IMR-90 (cell line): ENCODE results near the gene LRRC72. TPM values are rescaled to one million over a fixed set of nuclear protein-coding genes. Genes with fewer than 3 reads are reported as not detected.

Source experiments
- ATAC-seq: fragments of 200-7000 bp; cut with Tn5 transposase; 2 replicates; pipeline ENCODE4 v1.9.1; 2020; ENCODE audit warnings: low read depth, mild to moderate bottlenecking, moderate library complexity
- BruUV-seq: library from RNA; stranded (reverse); fragments of 400-500 nt; replicated peaks from 2 replicates; lab custom pipeline; 2021; lab: Mats Ljungman, UMichigan
- CTCF ChIA-PET: fragments of 300-600 bp; formaldehyde crosslinking; extraction: SDS; loops from one replicate; lab custom pipeline; 2021; ENCODE audit warnings: antibody characterized with exemption; lab: Yijun Ruan, JAX
- POLR2A ChIA-PET: fragments of 300-600 bp; sonication (Branson Sonifier 250); formaldehyde crosslinking; loops from one replicate; lab custom pipeline; 2022; ENCODE audit warnings: antibody characterized with exemption; ENCODE audit not compliant: unreplicated experiment; lab: Charles Lee
- DNase-seq: peaks from one replicate; pipeline ENCODE4 v3.0.0; 2013
- H2AFZ ChIP-seq: replicated peaks from 2 replicates; pipeline ENCODE3; 2013; ENCODE audit warnings: low read length, mild to moderate bottlenecking; ENCODE audit not compliant: poor library complexity
- H2AK5ac ChIP-seq: 2 replicates; pipeline ENCODE4 v1.6.1; 2013; ENCODE audit warnings: low read depth, low read length, inconsistent platforms
- H2AK9ac ChIP-seq: replicated peaks from 2 replicates; pipeline ENCODE3; 2013; ENCODE audit warnings: mild to moderate bottlenecking, low read depth, low read length, moderate library complexity; ENCODE audit not compliant: poor library complexity
- H2BK120ac ChIP-seq: 2 replicates; pipeline ENCODE4 v1.6.1; 2013; ENCODE audit warnings: low read depth, low read length, inconsistent platforms
- H2BK15ac ChIP-seq: 3 replicates; pipeline ENCODE4 v1.6.1; 2013; ENCODE audit warnings: low read depth, low read length, inconsistent platforms
- H2BK20ac ChIP-seq: 2 replicates; pipeline ENCODE4 v1.6.1; 2013; ENCODE audit warnings: low read depth, mild to moderate bottlenecking, inconsistent platforms, low read length, moderate library complexity
- H2BK5ac ChIP-seq: 2 replicates; pipeline ENCODE4 v1.6.1; 2013; ENCODE audit warnings: mild to moderate bottlenecking, low read depth, low read length, inconsistent platforms; ENCODE audit not compliant: poor library complexity, severe bottlenecking
- H3K14ac ChIP-seq: replicated peaks from 2 replicates; pipeline ENCODE4 v1.6.1; 2013; ENCODE audit warnings: low read depth, low read length, inconsistent platforms
- H3K18ac ChIP-seq: 2 replicates; pipeline ENCODE4 v1.6.1; 2013; ENCODE audit warnings: low read depth, low read length, control low read depth
- H3K23ac ChIP-seq: 2 replicates; pipeline ENCODE4 v1.6.1; 2013; ENCODE audit warnings: low read depth, low read length, inconsistent platforms
- H3K27ac ChIP-seq: 2 replicates; pipeline ENCODE4 v1.5.1; 2013; ENCODE audit warnings: mild to moderate bottlenecking, control low read depth, low read length; ENCODE audit not compliant: insufficient read depth
- H3K27me3 ChIP-seq: 2 replicates; pipeline ENCODE4 v1.6.1; 2013; ENCODE audit warnings: low read length; ENCODE audit not compliant: control insufficient read depth, insufficient read depth
- H3K36me3 ChIP-seq: 2 replicates; pipeline ENCODE4 v1.6.1; 2013; ENCODE audit warnings: low read length, mixed read lengths; ENCODE audit not compliant: control insufficient read depth, insufficient read depth
- H3K4ac ChIP-seq: 2 replicates; pipeline ENCODE4 v1.6.1; 2013; ENCODE audit warnings: low read depth, low read length, inconsistent platforms
- H3K4me1 ChIP-seq: 2 replicates; pipeline ENCODE4 v1.6.1; 2013; ENCODE audit warnings: low read length, mixed read lengths; ENCODE audit not compliant: control insufficient read depth, insufficient read depth
- H3K4me2 ChIP-seq: 2 replicates; pipeline ENCODE4 v1.6.1; 2013; ENCODE audit warnings: low read depth, mild to moderate bottlenecking, control low read depth, low read length, moderate library complexity
- H3K4me3 ChIP-seq: 2 replicates; pipeline ENCODE4 v1.5.1; 2013; ENCODE audit warnings: low read depth, mild to moderate bottlenecking, control low read depth, low read length, moderate library complexity; ENCODE audit not compliant: insufficient read depth
- H3K56ac ChIP-seq: 2 replicates; pipeline ENCODE4 v1.6.1; 2013; ENCODE audit warnings: low read length, inconsistent platforms; ENCODE audit not compliant: insufficient read depth; ENCODE audit errors: extremely low read depth
- H3K79me1 ChIP-seq, 2 experiments: 2 replicates each; pipeline ENCODE4 v1.6.1; 2013; ENCODE audit warnings: low read length in 2 of 2, inconsistent platforms in 1 of 2, low read depth in 1 of 2
- H3K9ac ChIP-seq: 2 replicates; pipeline ENCODE4 v1.6.1; 2013; ENCODE audit warnings: low read depth, low read length, control low read depth
- H3K9me1 ChIP-seq: 2 replicates; pipeline ENCODE4 v1.6.1; 2013; ENCODE audit warnings: low read length, inconsistent platforms; ENCODE audit not compliant: insufficient read depth
- H3K9me3 ChIP-seq: 2 replicates; pipeline ENCODE4 v1.6.1; 2013; ENCODE audit warnings: low read length; ENCODE audit not compliant: control insufficient read depth, insufficient read depth
- H4K20me1 ChIP-seq: 2 replicates; pipeline ENCODE4 v1.6.1; 2013; ENCODE audit warnings: low read length, inconsistent platforms; ENCODE audit not compliant: insufficient read depth
- H4K5ac ChIP-seq: 2 replicates; pipeline ENCODE4 v1.6.1; 2013; ENCODE audit warnings: mild to moderate bottlenecking, low read depth, low read length, control low read depth
- H4K8ac ChIP-seq, 2 experiments: 2 replicates each; pipeline ENCODE4 v1.6.1; 2013; ENCODE audit warnings: low read depth in 2 of 2, low read length in 2 of 2, control low read depth in 1 of 2, inconsistent platforms in 1 of 2
- H4K91ac ChIP-seq: 2 replicates; pipeline ENCODE4 v1.6.1; 2013; ENCODE audit warnings: low read depth, low read length, inconsistent platforms; ENCODE audit not compliant: insufficient read depth
- CHD1 ChIP-seq: IDR thresholded peaks from 2 replicates; pipeline ENCODE4 v1.6.1; 2012; ENCODE audit warnings: low read depth, low read length, improper control_type of control experiment
- FOS ChIP-seq: fragments of 150-350 bp; IDR thresholded peaks from 2 replicates; pipeline ENCODE4 v1.6.1; 2016; ENCODE audit warnings: low read depth, low read length
- POLR2A ChIP-seq: IDR thresholded peaks from 2 replicates; pipeline ENCODE4 v1.6.1; 2012; ENCODE audit warnings: mild to moderate bottlenecking, low read depth, low read length
- RAD21 ChIP-seq: IDR thresholded peaks from 2 replicates; pipeline ENCODE4 v1.6.1; 2012; ENCODE audit warnings: low read length, improper control_type of control experiment
- RCOR1 ChIP-seq: IDR thresholded peaks from 2 replicates; pipeline ENCODE4 v1.6.1; 2012; ENCODE audit warnings: mild to moderate bottlenecking, low read length, improper control_type of control experiment; ENCODE audit not compliant: insufficient replicate concordance
- SMC3 ChIP-seq: fragments of 150-350 bp; IDR thresholded peaks from 2 replicates; pipeline ENCODE4 v1.6.1; 2016; ENCODE audit warnings: low read depth, mild to moderate bottlenecking, antibody characterized with exemption, low read length, moderate library complexity
- WGBS, 2 experiments: methylation state at CpG; one replicate each; pipeline versions ENCODE4 v1.1.5 to v1.1.7; 2013; ENCODE audit warnings: missing lambda C conversion rate in 2 of 2; ENCODE audit not compliant: insufficient read length in 1 of 2; ENCODE audit errors: extremely low coverage in 2 of 2; 5-methylcytosine and 5-hydroxymethylcytosine counted together
- dilution Hi-C: fragments of 300-500 bp; cut with HindIII; formaldehyde crosslinking; loops from one replicate; pipeline ENCODE4 v1.14.3; 2018; ENCODE audit warnings: low sequenced_read_pairs; ENCODE audit not compliant: unreplicated experiment
- in situ Hi-C: fragments of 300-500 bp; cut with MboI; formaldehyde crosslinking; loops from 3 replicates; pipeline ENCODE4 v1.14.3; 2019; ENCODE audit warnings: low sequenced_read_pairs, inconsistent platforms, mixed read lengths
- intact Hi-C: fragments of 100-400 bp; cut with micrococcal nuclease; formaldehyde crosslinking; loops from 2 replicates; pipeline ENCODE4 v1.10.0; 2022
- polyA plus RNA-seq, 3 experiments: library from polyadenylated mRNA; depleted of rRNA; stranded (reverse); fragments of >200 nt; gene quantifications; 2 replicates each; pipeline ENCODE4 v1.2.3, GENCODE V29; 2012; ENCODE audit warnings: low replicate concordance in 1 of 3
- total RNA-seq: library from RNA; depleted of rRNA; stranded (reverse); fragments of >200 nt; gene quantifications from 2 replicates; pipeline ENCODE4 v1.2.3, GENCODE V29; 2012
- TF ChIP-seq, protein P1 (sequence below): conservative IDR thresholded peaks from 2 replicates; pipeline ENCODE4 v1.5.1; 2012; ENCODE audit warnings: mild to moderate bottlenecking, low read depth, low read length, improper control_type of control experiment

LRRC72 gene
- total and polyA plus RNA-seq, 2 of the 4 experiments (the other 2 are of a cell fraction), result not detected

DNA sequence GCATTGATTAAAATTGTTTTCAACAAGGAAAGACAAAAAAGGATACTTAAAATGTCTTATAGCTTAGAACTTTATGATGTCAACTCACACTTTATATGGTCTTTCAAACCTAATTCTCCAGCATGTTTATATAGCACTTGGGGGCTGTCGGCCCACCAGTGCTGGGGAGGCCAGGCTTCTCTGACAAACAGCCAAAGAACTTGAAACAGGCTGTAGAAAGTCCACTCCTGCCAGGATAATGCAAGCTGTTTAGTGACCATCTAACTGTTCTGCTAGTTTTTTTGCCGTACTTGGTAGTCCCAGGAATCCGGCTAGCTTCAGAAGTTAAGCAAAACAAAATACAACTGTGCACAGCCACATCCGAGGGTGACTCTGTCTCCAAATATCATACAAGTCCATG lies 47.5 kb upstream of the LRRC72 start:
- ATAC-seq, result no peak

More for the DNA sequence above, 47.5 kb upstream of the LRRC72 start:
- H3K4ac ChIP-seq, result no peak overlapping the region
- peaks cover 3% of the 10 kb centered on the region for H3K4me1 ChIP-seq
- CTCF ChIA-PET, result no interaction called here
- H4K91ac ChIP-seq, result no peak overlapping the region
- POLR2A ChIA-PET, result no interaction called here
- no peak for TF ChIP-seq POLR2A
- TF ChIP-seq RAD21, result no peak
- TF ChIP-seq, protein P1, sequence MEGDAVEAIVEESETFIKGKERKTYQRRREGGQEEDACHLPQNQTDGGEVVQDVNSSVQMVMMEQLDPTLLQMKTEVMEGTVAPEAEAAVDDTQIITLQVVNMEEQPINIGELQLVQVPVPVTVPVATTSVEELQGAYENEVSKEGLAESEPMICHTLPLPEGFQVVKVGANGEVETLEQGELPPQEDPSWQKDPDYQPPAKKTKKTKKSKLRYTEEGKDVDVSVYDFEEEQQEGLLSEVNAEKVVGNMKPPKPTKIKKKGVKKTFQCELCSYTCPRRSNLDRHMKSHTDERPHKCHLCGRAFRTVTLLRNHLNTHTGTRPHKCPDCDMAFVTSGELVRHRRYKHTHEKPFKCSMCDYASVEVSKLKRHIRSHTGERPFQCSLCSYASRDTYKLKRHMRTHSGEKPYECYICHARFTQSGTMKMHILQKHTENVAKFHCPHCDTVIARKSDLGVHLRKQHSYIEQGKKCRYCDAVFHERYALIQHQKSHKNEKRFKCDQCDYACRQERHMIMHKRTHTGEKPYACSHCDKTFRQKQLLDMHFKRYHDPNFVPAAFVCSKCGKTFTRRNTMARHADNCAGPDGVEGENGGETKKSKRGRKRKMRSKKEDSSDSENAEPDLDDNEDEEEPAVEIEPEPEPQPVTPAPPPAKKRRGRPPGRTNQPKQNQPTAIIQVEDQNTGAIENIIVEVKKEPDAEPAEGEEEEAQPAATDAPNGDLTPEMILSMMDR, result no peak
- no peak for TF ChIP-seq FOS
- no peak for TF ChIP-seq SMC3
- TF ChIP-seq CHD1, result no peak
- no peak for TF ChIP-seq RCOR1
- H4K20me1 ChIP-seq, result no peaks in the 10 kb centered on the region
- no peak overlapping the region for H3K27ac ChIP-seq
- no peak overlapping the region for H4K8ac ChIP-seq
- no peak overlapping the region for H3K56ac ChIP-seq
- H3K14ac ChIP-seq, result no peak overlapping the region
- no peaks in the 10 kb centered on the region for H3K79me1 ChIP-seq
- no peak overlapping the region for H2AK5ac ChIP-seq
- no peak overlapping the region for H2BK20ac ChIP-seq
- H3K4me2 ChIP-seq, result peak overlapping the region; percentile 35; the same call in 1 of the 2 replicates
- H2AK9ac ChIP-seq, result no peak overlapping the region
- H2BK5ac ChIP-seq, result no peak overlapping the region
- intact Hi-C loops, result no loop called here
- H3K36me3 ChIP-seq, result no peaks in the 10 kb centered on the region
- H3K18ac ChIP-seq, result no peak overlapping the region
- H2BK15ac ChIP-seq, result no peak overlapping the region
- H2BK120ac ChIP-seq, result no peak overlapping the region
- no peak overlapping the region for H3K9ac ChIP-seq
- no peak overlapping the region for H3K4me3 ChIP-seq
- DNase-seq, result peak; percentile 10
- no peaks in the 10 kb centered on the region for H3K9me1 ChIP-seq
- H3K9me3 ChIP-seq, result no peaks in the 10 kb centered on the region
- no peak overlapping the region for H3K23ac ChIP-seq
- WGBS, 2 experiments, result no CpG with 5 or more reads among the region's 4 CpGs
- in situ Hi-C loops, result no loop called here
- dilution Hi-C loops, result no loop called here
- H2AFZ ChIP-seq, result no peak overlapping the region
- no peak overlapping the region for H4K5ac ChIP-seq
- no TSS peak for BruUV-seq
- no peaks in the 10 kb centered on the region for H3K27me3 ChIP-seq
